22Rv1 (cell line): ENCODE measurements around the gene NFATC2.

Source experiments
- ZFX ChIP-seq: fragments of 450-650 bp; IDR thresholded peaks from 2 replicates; pipeline ENCODE4 v1.6.1; 2017; ENCODE audit warnings: antibody characterized with exemption, borderline replicate concordance
- TF ChIP-seq, protein P1 (sequence below): fragments of 450-650 bp; IDR thresholded peaks from 2 replicates; pipeline ENCODE4 v1.5.1; 2017; ENCODE audit warnings: mild to moderate bottlenecking

GRCh38 chr20:51431321-51431720 is 111.2 kb downstream of the NFATC2 start:
- TF ChIP-seq, protein P1, sequence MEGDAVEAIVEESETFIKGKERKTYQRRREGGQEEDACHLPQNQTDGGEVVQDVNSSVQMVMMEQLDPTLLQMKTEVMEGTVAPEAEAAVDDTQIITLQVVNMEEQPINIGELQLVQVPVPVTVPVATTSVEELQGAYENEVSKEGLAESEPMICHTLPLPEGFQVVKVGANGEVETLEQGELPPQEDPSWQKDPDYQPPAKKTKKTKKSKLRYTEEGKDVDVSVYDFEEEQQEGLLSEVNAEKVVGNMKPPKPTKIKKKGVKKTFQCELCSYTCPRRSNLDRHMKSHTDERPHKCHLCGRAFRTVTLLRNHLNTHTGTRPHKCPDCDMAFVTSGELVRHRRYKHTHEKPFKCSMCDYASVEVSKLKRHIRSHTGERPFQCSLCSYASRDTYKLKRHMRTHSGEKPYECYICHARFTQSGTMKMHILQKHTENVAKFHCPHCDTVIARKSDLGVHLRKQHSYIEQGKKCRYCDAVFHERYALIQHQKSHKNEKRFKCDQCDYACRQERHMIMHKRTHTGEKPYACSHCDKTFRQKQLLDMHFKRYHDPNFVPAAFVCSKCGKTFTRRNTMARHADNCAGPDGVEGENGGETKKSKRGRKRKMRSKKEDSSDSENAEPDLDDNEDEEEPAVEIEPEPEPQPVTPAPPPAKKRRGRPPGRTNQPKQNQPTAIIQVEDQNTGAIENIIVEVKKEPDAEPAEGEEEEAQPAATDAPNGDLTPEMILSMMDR = no peak
- TF ChIP-seq ZFX = no peak
